ENCODE results near the gene ABTB1.

DNA sequence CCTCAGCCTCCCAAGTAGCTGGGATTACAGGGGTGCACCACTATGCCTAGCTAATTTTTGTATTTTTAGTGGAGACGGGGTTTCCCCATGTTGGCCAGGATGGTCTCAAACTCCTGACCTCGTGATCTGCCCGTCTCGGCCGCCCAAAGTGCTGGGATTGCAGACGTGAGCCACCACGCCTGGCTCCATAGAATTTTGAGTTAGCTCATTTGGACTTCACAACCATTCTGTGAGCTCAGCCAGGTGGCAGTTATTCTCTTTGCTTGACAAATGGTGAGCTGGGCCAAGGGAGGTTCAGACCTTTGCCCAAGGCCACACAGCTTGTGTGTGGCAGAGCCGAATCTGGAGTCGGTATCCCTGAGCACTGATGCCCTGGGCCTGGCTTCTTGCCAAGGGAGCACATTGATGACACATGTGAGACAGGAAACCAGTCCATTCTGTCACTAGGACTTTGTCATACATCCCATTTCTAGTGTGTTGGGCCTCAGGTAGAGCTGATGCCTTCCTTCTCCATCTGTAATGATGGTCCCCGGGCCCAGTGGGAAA is 26.2 kb upstream of the ABTB1 start:
- TF ChIP-seq, protein P1, sequence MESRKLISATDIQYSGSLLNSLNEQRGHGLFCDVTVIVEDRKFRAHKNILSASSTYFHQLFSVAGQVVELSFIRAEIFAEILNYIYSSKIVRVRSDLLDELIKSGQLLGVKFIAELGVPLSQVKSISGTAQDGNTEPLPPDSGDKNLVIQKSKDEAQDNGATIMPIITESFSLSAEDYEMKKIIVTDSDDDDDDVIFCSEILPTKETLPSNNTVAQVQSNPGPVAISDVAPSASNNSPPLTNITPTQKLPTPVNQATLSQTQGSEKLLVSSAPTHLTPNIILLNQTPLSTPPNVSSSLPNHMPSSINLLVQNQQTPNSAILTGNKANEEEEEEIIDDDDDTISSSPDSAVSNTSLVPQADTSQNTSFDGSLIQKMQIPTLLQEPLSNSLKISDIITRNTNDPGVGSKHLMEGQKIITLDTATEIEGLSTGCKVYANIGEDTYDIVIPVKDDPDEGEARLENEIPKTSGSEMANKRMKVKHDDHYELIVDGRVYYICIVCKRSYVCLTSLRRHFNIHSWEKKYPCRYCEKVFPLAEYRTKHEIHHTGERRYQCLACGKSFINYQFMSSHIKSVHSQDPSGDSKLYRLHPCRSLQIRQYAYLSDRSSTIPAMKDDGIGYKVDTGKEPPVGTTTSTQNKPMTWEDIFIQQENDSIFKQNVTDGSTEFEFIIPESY (CRISPR knock-in tag; IDR thresholded peaks at IDR 0.05), result no peak
- no peak for TF ChIP-seq ZNF264 (CRISPR knock-in tag; IDR thresholded peaks at IDR 0.05)
- no peak for TF ChIP-seq ZNF274 (CRISPR knock-in tag; IDR thresholded peaks at IDR 0.05)
- no peak for TF ChIP-seq ATF1 (CRISPR knock-in tag; IDR thresholded peaks at IDR 0.05)
- no peak for TF ChIP-seq SNAI1 (CRISPR knock-in tag; IDR thresholded peaks at IDR 0.05; ENCODE audit: borderline replicate concordance)
- no peak for TF ChIP-seq JUN (CRISPR knock-in tag; IDR thresholded peaks at IDR 0.05)
- TF ChIP-seq, protein P2, sequence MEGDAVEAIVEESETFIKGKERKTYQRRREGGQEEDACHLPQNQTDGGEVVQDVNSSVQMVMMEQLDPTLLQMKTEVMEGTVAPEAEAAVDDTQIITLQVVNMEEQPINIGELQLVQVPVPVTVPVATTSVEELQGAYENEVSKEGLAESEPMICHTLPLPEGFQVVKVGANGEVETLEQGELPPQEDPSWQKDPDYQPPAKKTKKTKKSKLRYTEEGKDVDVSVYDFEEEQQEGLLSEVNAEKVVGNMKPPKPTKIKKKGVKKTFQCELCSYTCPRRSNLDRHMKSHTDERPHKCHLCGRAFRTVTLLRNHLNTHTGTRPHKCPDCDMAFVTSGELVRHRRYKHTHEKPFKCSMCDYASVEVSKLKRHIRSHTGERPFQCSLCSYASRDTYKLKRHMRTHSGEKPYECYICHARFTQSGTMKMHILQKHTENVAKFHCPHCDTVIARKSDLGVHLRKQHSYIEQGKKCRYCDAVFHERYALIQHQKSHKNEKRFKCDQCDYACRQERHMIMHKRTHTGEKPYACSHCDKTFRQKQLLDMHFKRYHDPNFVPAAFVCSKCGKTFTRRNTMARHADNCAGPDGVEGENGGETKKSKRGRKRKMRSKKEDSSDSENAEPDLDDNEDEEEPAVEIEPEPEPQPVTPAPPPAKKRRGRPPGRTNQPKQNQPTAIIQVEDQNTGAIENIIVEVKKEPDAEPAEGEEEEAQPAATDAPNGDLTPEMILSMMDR (CRISPR knock-in tag; IDR thresholded peaks at IDR 0.05), result no peak
- no peak for TF ChIP-seq BRCA1 (CRISPR knock-in tag; IDR thresholded peaks at IDR 0.05)
- no peak for TF ChIP-seq ZBTB1 (CRISPR knock-in tag; IDR thresholded peaks at IDR 0.05; ENCODE audit: borderline replicate concordance)
- no peak for TF ChIP-seq FOXK1 (CRISPR knock-in tag; IDR thresholded peaks at IDR 0.05; ENCODE audit: borderline replicate concordance, low read depth)
- TF ChIP-seq, protein P3, sequence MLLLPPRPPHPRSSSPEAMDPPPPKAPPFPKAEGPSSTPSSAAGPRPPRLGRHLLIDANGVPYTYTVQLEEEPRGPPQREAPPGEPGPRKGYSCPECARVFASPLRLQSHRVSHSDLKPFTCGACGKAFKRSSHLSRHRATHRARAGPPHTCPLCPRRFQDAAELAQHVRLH (CRISPR knock-in tag; IDR thresholded peaks at IDR 0.05; ENCODE audit: borderline replicate concordance, low read depth), result no peak
- TF ChIP-seq ZNF33A (CRISPR knock-in tag; IDR thresholded peaks at IDR 0.05; ENCODE audit: borderline replicate concordance), result no peak
- no peak for TF ChIP-seq FOXK2 (IDR thresholded peaks at IDR 0.05)
- no peak for TF ChIP-seq EZH2 (conservative IDR thresholded peaks at IDR 0.05; ENCODE audit: low read depth, low read length)

Measured in HepG2 (cell line).